Germinal center (tissue), 1 donor: ENCODE results near the gene TENT5D.
"Not testable (repeated sequence)": the region's sequence is repeated elsewhere in the genome, so short reads cannot be mapped to it uniquely, and the experiment has no call there.

Experiments
- DNase-seq: peaks from one replicate; pipeline ENCODE4 v3.0.0; 2012; ENCODE audit warnings: mixed read lengths, low spot score

TENT5D gene

DNA sequence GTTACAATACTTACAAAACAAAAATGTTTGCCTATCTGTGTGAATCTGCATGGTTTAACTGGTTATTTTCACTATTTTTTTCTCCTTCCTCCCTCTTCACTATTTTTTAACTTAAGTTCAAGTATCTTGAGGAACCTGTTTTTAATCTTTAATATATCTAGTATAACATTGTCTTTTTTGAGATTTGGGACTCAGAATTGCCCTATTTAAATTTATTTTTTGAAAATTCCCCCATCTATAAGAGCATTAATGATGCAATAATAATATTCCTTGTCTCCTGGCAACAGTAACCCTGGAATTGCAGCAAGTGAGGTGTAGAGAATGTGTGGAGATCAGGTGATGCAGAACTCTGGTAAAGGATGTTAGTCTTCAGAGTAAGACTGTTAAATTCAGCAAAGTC, at the start of gene TENT5D:
TENT5D (plus strand) TSS at position 301 of the 400 bp plus-strand sequence. CDS start 22,093 bp downstream, outside the sequence.
- DNase-seq: no peak

- not testable (repeated sequence) for DNase-seq
These were observed 34.6 kb upstream of the TENT5D start for GRCh38 chrX:80385651-80386050.

GRCh38 chrX:80388206-80388605, 32.0 kb upstream of the TENT5D start:
- DNase-seq: no peak

- DNase-seq: no peak
These were observed 8.2 kb upstream of the TENT5D start for GRCh38 chrX:80412042-80412441.

DNA sequence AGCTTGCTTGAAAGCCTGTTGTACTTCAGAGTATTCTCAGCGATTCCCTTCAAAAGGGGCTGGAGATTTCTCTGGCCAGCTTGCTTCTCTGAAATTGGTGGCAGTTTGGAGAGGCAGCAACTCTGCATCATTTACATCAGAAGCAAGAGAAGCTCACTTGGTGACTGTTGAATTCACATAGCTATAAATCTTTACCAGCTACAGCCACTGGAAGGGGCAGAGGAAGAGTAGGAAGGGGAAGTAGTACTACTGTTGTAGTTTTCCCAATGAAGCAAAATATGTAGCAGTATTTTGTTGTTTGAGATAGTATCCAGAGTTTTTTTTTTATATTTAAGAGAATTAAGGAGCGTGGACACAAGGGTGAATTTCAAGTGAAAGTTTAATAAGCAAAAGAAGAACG, 2.8 kb downstream of the TENT5D start:
- no peak for DNase-seq

DNA sequence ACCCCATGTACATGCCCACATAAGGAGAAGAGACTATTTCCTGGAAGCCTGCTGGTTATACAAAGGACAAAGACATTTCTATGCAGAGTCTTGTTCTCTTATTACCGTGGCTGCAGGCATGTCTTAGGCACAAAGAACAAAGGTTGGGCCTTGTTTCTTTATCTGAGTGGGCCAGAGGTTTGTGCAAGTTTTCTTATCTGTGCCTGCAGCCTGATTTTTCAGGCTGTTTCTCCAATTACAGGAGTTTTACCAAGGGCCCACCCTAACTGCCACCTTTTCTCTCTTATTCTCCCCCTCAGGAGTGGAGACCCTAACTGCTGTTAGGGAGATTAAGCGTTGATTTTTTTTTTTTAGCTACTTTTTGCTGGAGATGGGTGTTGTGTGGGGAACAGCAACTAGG, 3.5 kb downstream of the TENT5D start:
- DNase-seq: no peak

DNA sequence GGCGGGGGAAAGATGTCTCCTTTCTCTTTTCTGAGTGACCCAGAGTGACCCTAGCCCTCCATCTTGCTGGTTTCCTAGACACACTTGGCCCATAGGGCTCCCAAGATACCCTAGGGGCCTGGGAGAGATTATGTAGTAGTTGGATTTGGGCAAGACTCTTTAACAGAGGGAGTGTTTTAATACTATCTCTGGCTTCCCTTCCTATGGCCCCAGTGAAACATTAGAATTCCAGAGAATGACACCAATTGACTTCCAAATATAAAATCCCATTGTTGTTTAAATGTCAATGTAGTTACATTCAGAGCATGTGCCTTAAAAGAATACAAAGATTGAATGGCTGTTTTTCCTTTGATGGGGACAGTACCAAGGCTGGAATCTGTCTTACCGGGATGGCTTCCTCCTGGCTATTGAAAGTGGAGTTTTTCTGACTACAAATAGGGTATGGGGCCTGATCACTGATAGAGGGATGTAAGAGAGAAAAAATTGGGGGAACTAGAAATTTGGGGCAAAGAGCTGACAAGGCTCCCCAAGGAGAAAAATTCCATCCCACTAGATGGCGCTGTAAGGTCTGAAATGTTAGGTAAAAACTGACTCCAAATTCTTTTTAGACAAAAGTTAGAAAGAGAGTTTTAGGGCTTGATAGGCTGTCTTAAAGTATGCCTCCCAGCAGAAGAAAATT, 10.7 kb downstream of the TENT5D start:
- no peak for DNase-seq

DNA sequence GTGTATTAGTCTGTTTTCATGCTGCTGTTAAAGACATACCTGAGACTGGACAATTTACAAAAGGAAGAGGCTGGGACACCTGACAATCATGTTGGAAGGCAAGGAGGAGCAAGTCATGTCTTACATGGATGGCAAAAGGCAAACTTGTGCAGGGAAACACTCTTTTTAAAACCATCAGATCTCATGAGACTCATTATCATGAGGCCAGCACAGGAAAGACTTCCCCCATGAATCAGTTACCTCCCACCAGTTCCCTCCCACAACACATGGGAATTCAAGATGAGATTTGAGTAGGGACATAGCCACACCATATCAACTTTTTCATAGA, 11.2 kb downstream of the TENT5D start:
- no peak for DNase-seq

GRCh38 chrX:80432441-80432840, 12.2 kb downstream of the TENT5D start:
- no peak for DNase-seq

DNA sequence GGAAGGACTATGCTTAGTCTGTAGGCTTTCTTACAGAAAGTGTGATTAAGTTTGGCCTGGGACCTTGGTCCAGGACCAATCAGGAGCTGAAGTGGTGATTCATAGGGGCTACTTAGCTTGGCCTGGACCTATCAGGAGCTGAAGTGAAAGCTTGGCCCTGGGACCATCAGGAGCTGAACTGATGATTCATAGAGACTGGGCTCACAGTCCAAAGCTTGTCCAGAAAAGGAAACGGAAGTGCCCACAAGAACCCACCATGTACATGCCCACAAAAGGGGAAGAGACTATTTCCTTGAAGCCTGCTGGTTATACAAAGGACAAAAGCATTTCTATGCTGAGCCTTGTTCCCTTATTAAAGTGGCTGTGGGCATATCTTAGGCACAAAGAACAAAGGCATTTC, 12.6 kb downstream of the TENT5D start:
- DNase-seq: no peak

DNA sequence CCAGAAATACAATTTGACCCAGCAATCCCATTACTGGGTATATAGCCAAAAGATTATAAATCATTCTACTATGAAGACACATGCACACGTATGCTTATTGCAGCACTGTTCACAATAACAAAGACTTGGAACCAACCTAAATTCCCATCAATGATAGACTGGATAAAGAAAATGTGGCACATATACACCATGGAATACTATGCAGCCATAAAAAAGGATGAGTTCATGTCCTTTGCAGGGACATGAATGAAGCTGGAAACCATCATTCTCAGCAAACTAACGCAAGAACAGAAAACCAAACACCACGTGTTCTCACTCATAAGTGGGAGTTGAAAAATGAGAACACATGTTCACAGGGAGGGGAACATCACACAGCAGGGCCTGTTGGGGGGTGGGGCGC, 47.9 kb downstream of the TENT5D start:
- DNase-seq: not testable (repeated sequence)

- no peak for DNase-seq
These were observed 51.3 kb downstream of the TENT5D start for GRCh38 chrX:80471582-80471981.

- no peak for DNase-seq
These were observed 65.3 kb downstream of the TENT5D start for GRCh38 chrX:80485543-80485942.

DNA sequence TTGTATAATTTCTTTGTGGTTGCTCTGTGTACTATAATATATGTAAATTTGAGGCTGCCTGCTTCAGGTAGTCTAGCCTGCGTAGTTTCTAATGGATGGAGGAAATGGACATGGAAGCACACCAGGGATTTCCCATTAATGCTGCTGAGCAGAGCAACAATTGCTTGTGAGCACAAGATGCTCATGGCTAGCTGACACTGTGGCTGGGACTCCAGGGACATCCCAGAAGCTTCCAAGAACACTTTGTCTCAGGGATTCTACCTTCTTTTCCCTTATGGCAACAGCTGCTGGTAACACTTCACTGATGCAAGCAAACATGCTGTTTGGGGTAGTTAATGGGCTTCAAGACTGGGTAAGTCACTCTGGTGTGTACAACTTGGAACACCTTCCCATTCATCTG, 66.1 kb downstream of the TENT5D start:
- DNase-seq: no peak

DNA sequence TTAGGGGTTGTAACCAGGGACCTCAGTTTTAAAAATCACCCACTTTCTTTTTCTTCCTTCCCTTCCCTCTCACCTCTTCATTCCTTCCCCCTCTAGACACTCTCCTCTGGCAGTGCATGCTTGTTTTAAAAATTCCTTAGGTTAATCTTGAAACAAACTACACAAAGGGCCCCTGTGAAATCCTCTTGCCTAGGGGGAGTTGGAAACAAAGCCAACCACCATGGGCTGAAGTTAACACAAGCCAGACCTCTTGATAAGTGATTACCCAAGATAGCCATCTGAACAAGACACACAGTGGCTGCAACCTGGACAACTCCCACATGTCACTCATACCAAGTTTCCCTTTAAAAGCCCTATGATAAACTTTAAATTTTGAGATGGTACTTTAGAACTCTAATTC, 68.9 kb downstream of the TENT5D start:
- no peak for DNase-seq
